HG03060 (cell line): Measurements from ENCODE around the gene CRADD.

Experiments used
- ATAC-seq: cut with Tn5 transposase; IDR thresholded peaks from one replicate; pipeline ENCODE4 v1.9.1; 2021; ENCODE audit warnings: low read depth, moderate number of reproducible peaks; ENCODE audit not compliant: unreplicated experiment

The CRADD gene

DNA sequence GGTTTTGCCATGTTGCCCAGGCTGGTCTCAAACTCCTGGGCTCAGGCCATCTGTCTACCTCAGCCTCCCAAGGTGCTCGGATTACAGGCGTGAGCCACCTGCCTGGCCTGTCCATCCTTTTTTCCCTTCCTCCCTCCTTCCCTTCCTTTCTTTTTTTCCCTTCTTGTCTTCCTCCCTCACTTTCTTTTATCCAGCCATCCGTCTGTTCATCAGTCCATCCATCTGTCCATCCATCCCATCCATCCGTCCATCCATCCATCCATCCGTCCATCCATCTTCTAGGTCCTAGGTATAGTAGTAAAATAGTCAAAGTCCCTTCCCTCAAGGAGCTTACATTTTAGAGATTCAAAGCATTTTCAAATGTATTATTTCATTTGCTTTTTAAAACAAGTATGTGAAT, 56.8 kb downstream of the CRADD start:
- ATAC-seq = no peak

DNA sequence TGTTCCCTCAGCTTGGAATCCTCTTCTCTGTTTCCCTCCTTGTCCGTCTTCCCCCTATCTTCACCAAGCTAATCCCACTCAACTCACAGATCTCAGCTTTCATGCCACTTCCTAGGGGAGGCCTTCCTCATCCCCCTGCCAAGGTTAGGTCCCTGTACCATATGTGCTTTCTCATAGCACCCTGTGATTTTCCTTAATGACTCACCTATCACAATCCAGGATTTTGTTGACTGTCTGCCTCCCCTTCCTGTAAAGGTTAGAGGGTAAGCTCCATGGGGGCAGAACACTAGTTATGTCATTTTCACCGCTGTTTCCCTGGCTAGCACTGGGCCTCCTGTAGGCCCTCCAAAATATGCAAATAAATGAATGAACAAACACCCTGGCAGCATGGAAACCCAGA, 57.6 kb downstream of the CRADD start:
- no peak for ATAC-seq

DNA sequence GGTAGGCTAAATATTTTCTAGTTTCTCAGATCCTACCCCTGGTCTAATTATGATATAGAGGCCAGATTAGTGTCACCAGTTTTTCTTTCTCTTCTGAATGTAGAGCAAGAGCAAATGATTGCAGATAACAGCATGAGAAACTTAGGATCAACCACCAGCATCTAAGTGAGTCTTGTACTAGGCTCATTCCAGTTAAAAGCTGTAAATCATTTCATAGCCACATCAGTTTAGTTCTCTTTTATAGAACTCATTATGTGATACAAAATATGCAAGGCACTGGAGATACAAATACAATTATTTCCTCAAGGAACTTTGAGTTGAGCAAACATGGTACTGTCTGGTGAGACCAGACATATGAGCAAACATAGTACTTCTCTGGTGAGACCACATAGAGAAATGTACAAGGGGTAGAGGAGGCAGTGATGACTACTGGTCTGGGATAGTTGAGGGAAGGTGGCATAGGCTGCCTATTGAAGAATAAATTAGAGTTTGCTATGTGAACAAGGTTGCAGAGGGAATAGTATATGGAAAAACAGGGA, 59.5 kb downstream of the CRADD start:
- ATAC-seq = no peak

DNA sequence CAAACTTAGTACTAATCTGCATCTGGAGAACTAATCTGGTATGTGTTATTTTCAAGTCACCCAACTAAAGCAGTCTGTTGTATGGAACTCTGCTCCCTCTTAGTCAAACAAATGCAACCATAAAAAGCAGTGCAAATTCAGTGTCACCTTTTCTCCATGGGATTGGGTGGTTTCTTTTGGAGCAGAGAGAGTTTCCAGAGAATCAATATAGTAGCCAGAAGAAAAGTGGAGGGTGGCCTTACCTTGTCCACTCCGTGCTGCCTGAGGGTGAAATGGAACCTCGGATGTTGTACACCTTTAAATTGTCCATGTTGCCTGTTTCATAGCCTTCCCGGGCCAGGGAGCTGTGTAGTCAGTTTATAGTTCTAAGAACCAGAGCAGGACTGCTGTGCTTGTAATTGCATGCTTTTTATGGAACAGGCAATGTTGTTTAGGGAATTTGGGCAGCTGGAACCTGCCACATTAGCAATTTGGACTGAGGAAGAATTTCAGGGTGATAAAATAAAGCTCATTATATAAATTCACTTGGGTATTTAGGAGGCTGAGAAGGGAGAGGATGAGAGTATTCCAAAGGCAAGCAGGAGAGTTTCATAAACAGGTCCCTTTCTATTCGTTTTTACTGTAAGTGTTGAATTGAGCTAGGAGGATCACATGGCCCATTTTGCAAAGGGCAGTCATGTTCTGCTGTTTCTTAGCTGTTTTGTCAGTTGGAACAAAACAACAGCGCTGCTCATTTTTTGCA, 60.5 kb downstream of the CRADD start:
- ATAC-seq = no peak

DNA sequence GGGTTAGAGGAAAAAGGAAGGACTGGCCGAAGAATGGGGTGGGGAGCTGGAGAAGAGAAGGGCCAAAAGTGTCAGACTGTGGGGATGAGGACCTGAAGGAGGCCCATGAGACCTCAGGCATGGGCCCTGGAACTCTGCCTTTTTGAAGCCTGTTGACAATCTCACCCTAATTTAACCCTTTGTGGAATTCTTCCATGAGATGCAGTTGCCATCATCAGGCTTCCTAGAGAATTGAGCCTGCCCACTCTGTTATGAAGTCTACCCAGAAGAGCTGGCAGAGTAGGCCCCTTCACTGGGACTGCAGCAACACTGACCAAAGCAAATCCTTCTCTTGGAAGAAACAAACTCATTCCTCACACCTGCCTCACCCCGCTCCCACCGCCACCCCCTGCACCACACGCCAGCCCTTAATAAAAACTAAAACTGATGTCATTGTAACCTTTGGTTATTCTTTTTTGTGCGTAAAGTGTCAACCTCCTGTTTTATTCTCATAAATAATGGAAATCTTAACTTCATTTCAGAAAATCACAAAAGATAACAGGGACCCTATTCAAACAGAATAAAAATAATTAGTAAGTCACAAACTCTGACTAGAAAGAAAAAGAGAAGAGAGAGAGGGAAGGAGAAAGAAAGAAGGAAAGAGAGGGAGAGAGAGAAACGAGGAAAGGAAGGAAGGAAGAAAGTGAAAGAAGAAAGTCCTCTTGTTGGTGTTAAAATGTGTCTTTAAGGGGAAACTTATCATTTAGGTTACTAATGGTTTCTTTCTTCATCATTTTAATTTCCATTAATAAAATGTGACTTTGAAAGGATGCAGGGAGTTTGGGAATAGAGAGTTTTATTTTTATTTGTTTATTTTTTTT, 61.3 kb downstream of the CRADD start:
- no peak for ATAC-seq

DNA sequence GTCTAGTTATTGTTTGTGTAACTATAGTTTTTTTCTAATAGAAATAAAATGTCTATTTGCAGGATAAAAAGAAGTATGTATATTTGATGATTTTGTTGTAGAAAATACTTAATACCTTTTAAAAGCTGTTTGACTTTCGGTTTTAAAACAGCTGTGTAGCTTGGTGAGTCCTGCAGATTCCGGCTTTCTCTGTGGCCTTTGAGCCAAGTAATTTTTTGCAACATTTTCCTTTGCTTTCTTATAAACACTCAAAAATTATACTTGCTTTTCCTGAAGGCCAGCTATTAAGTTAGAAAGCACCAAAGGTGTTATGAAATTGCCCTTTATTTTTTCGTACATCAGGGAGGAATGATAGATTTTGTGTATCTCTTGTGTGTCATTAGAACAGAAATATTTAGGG, 63.6 kb downstream of the CRADD start:
- ATAC-seq = no peak

DNA sequence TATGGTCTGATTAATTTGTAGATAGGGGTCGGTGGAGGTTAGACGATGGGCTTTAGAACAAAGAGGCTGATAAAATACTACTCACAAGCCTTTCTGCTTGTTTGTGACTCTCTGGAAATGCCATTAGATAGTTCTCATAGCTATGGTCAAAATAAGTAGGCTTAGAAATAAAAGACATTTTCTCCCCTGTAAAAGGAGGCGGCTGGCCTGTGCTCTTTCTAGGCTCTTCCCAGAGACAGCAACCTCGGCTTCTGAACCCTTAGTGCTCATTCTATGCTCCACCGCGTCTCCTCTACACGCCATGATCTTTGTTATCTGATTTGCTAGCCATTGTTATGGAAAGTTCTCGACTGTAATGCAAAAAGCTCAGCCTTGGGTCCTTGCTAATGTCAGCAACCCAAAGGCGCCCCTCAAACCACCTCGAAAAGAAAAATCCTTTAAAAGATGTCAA, 64.5 kb downstream of the CRADD start:
- no peak for ATAC-seq

DNA sequence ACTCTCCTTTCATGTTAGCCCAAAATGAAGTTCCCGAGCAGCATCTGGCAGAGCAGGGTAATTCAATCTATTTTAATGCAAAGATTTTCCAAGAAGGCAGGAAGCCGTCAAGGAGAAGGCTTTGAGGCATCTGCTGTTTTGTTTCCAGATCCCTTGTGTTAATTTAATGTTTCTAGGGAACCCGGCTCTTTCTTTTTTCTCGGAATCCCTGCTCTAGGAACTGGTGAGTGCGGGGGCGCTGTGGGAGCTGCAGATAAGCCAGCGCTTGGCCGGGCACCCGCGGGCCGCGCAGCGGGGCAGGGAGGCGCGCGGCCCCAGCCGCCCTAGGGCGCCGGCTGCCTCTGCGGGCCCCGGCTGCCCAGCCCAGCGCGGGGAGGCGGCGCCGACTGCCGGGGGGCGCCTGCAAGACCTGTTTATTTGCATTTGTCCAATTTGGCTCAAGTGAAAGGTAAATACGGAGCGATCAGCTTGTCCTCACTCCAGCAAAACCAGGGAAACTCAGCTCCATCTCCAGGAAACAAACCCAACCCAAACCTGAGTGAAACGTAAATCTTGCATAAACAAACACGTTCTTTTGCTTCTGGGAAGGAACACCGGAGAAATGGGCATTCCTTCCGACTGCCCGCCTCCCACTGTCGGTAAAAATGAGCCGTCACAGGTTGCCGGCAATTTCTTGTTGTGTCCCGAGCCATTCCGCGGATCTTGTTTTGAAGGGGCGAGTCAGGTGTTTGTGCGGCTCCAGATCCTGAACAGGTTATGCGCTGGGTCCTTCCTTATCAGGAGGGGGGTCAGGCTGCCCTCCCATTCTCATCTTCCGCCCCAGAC, 65.1 kb downstream of the CRADD start:
- no peak for ATAC-seq

DNA sequence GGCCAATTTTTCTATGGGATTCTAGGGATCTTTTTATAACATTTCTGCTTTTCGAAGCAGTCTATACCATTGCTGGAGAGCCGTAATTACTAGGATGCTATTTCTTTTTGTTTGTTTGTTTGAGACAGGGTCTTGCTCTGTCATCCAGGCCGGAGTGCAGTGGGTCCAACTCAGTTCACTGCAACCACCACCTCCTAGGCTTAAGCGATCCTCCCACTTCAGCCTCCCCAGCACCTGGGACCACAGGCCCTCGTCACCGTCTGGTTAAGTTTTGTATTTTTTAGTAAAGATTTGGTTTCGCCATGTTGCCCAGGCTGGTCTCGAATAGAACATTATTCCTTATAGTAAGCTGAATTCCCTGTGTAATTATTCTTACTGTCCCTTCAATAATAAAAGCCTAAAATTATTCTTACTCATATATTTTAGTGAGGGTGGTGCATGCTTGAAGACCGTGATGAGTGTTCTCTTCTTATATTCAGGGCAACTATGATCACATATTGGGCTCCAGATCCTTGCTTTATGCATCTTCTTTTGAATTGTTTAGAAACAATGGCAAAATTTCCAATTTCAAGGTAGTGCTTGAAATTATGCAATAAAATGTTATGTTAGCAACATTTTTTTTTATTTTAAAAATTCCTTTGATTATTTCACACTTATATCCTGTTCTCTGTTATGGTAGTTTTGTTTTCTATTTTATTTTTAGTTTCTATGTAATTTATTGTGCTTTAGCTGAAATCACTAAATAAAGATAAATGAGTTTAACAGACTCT, 66.2 kb downstream of the CRADD start:
- no peak for ATAC-seq

DNA sequence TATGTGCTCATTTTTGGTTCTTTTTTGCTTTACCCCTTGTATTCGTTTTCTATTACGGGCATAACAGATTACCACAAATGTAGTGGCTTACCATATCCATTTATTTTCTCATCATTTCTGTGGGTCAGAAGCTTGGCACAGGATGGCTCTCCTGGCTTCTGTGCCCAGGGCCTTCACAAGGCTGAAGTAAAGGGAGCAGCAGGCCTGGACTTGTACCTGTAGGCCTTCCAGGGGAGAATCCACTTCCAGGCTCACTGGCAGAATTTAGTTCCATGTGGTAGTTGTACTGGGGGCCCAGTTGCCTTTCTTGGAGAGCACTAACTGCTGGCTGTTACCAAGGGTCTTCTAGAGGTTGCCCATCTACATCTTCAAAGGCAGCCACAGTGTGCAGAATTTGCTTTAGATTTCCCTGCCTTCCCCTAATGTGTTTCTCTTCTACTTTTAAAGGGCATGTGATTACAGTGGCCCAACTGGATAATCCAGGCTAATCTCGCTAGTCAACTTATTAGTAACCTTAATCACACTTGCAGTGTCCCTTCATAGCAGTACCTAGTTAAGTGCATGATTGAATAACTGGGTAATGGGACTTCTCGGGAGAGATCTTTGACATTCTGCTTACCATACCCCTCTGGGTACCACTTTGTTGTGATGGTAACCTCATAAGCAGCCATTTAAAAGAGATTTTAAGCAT, 67.0 kb downstream of the CRADD start:
- no peak for ATAC-seq

DNA sequence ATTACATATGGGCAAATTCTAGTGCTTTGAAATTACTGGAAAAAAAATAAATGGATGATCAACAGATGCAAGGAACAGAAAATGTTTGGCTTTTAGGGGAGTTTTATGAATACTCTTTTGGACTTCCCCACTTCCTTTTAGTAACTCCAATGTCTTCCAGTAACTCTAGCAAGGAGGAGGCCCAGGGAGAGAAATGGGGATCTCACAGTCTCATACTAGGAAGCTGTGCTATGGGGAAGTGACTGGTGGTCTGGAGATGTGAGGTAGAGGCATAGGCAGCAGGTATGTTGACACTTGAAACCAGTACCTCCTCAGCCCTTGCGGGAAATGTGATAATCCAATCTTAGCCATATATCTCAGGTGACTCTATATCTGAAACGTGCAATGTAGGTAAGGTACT, 68.1 kb downstream of the CRADD start:
- no peak for ATAC-seq

DNA sequence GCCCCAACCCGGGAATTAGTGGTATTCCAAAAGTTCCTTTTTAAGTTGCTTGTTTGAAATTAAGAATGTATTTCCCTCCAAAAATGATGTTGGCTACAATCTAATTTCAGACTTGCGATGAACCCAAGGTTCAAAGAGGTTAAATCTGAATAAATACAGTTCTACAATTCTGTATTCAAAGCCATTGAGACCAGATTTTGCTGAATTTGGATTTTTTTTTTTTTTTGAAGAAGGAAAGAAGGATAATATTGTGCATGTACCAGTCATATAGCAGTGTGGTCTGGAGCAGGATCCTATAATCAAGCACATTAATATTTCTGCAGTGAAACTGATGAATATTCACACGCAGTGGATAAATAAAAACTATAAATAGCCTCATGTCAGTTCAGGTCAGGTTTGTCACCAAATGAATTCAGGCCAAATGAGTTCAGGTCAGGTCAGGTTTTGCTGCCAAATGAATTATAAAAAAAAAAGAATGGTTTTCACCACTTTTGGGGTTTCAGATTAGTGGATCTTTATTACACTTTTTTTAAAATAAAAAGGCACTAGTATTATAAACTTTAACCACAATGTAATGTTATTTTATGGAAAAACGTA, 69.5 kb downstream of the CRADD start:
- no peak for ATAC-seq

DNA sequence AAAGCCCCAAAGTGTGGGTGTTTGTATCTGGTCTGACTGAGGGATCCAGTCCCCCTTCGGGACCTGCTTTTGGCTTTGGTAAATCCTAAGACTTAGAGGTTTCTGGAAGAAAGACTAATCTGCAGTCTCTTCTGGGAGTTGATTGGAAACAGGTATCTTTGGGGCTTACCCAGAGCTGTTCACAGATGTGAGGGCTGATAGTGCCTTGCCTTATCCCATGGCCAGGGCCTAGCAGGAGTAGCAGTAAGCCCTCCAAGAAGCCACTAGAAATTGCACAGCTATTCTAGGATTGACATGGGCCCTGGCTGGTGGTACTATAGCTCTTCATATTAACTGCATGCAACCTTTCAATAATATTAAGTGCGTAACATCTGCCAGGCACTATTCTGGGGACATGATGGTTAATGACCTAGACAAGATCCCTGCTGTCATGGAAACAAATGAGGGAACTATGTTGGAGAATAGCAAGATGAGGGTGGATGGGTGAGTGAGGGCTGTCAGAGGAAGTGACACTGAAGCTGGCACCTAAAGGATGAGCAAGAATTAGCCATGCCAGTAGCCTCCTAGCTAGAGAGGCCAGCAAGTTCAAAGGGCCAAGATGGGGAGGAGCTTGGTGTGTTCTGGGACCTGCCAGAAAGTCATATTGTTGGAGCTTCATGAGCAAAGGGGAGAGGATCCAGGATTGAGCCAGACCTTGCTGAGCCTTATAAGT, 71.7 kb downstream of the CRADD start:
- ATAC-seq = no peak

DNA sequence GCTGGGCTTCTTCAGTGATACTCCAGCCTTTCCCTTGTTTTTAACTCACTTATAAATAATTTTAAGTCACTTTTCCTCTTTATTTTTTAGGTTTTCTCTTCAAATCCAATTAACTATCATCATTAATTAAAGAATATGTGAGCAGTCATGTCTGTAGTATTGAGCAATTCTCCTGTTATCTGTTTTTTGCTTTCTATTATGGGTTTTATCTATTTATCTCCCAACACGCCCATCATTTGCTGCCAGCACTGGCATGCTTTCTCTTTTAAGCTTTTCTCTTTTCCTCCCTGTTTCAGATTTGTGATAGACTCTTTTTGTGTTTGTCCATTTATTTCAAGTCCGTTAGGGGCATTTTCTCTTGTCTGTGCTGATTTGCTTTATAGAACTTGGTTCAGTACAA, 72.3 kb downstream of the CRADD start:
- ATAC-seq = no peak

DNA sequence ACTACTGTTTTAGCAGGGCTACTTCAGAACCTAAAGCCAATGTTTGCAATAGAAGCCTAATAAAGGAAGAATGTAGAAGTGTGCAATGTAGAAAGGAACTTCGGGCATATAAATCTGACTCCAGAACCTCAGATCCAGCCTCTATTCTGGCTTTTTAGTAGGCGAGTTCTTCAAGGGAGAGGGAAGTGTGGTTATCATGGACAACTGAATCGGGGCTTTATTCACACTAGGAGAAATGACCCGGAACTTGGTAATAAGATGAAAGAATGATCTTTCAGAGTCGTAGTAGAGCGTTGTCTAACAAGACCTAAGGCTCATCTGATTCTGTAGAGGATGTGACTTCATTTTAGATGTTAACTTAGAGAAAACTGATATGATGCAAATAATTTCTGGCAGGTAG, 72.9 kb downstream of the CRADD start:
- no peak for ATAC-seq

DNA sequence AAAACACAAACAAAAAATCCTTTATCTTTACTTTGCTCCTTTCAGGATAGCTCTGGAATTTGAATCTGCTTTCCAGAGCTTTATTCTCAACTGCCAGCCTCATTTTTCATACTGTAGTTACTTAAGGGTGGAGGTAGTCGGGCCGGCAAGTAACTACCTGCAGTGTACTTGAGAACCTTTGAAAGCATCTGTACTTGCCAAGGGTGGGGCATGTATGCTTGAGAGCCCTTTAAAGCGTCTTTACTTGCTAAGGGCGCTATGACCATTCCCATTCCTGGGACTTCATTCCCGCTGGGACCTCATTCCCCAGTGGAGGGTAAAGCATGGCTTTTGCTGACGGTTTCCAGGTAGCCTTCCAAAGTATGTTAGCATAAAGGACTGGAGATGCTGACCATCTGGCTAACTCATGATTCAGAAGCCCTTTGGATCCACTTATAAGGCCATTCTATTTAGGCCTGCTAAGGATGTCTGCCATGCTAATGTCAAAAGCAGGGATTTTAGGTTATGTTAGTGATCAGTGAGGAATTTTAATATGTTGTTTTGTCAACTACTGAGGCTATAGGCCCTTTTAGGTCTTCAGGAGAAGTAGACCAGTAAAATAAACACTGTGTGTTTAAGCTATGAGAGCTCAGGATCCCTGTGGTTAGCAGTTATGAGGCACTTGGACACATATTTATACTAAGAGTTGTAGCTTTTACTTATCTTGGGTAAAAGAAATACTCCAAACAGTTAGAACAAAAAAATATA, 74.9 kb downstream of the CRADD start:
- ATAC-seq = no peak

DNA sequence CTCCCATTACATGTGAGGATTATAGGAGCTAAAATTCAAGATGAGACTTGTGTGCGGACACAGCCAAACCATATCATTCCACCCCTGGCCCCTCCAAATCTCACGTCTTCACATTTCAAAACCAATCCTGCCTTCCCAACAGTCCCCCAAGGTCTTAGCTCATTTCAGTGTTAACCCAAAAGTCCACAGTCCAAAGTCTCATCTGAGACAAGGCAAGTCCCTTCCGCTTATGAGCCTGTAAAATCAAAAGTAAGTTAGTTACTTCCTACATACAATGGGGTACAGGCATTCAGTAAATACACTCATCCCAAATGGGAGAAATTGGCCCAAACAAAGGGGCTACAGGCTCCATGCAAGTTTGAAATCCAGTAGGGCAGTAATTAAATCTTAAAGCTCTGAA, 76.1 kb downstream of the CRADD start:
- no peak for ATAC-seq
